PC-9 (cell line): Measurements from ENCODE around the gene BANP. TPM values are rescaled to one million over a fixed set of nuclear protein-coding genes. Genes with fewer than 3 reads are reported as not detected.
"Not testable (repeated sequence)": the region's sequence is repeated elsewhere in the genome, so short reads cannot be mapped to it uniquely, and the experiment has no call there.

Experiments used
- BruUV-seq: library from RNA; stranded (reverse); fragments of 400-500 nt; replicated peaks from 2 replicates; lab custom pipeline; 2021; lab: Mats Ljungman, UMichigan
- CTCF ChIA-PET: fragments of 300-600 bp; sonication (Branson Sonifier 250); formaldehyde crosslinking; loops from one replicate; lab custom pipeline; 2022; ENCODE audit warnings: antibody characterized with exemption; lab: Charles Lee
- POLR2A ChIA-PET: fragments of 300-600 bp; sonication (Branson Sonifier 250); formaldehyde crosslinking; loops from one replicate; lab custom pipeline; 2022; ENCODE audit warnings: antibody characterized with exemption; ENCODE audit not compliant: unreplicated experiment; lab: Charles Lee
- DNase-seq, 2 experiments: peaks; one replicate each; pipeline versions ENCODE4 v3.0.0 to v3.0.0-alpha.2; 2015 to 2022; ENCODE audit warnings: mixed read lengths in 1 of 2
- H2AFZ ChIP-seq: fragments of 200-600 bp; sonication (generic); 2 replicates; pipeline ENCODE4 v1.8.1; 2017; ENCODE audit warnings: antibody characterized with exemption
- H3F3A ChIP-seq: fragments of 200-600 bp; sonication (generic); 2 replicates; pipeline ENCODE4 v1.8.1; 2017; ENCODE audit warnings: antibody characterized with exemption, mild to moderate bottlenecking, low read depth; ENCODE audit not compliant: insufficient read depth
- H3K27ac ChIP-seq: fragments of 200-600 bp; sonication (generic); 2 replicates; pipeline ENCODE4 v1.6.1; 2016; ENCODE audit warnings: mixed run types
- H3K27me3 ChIP-seq: fragments of 200-600 bp; sonication (generic); 2 replicates; pipeline ENCODE4 v1.6.1; 2016; ENCODE audit warnings: low read depth, mixed run types; ENCODE audit not compliant: insufficient read depth
- H3K36me3 ChIP-seq: fragments of 200-600 bp; sonication (generic); 2 replicates; pipeline ENCODE4 v1.6.1; 2016; ENCODE audit warnings: low read depth, mixed run types
- H3K4me1 ChIP-seq: fragments of 200-600 bp; sonication (generic); replicated peaks from 2 replicates; pipeline ENCODE4 v1.6.1; 2016; ENCODE audit warnings: mixed run types; ENCODE audit not compliant: insufficient read depth
- H3K4me2 ChIP-seq: fragments of 200-600 bp; sonication (generic); 2 replicates; pipeline ENCODE4 v1.6.1; 2017; ENCODE audit warnings: mixed run types
- H3K4me3 ChIP-seq: fragments of 200-600 bp; sonication (generic); 2 replicates; pipeline ENCODE4 v1.6.1; 2016; ENCODE audit warnings: mixed run types
- H3K79me2 ChIP-seq: fragments of 200-600 bp; sonication (generic); 2 replicates; pipeline ENCODE4 v1.6.1; 2017; ENCODE audit warnings: low read depth, mixed run types
- H3K9me2 ChIP-seq: fragments of 200-600 bp; sonication (generic); 2 replicates; pipeline ENCODE4 v1.8.1; 2017; ENCODE audit warnings: mild to moderate bottlenecking; ENCODE audit not compliant: insufficient read depth
- H3K9me3 ChIP-seq: fragments of 200-600 bp; sonication (generic); 2 replicates; pipeline ENCODE4 v1.8.1; 2016; ENCODE audit warnings: low read depth; ENCODE audit not compliant: insufficient read depth
- H4K20me1 ChIP-seq: fragments of 200-600 bp; sonication (generic); 2 replicates; pipeline ENCODE4 v1.8.1; 2017; ENCODE audit not compliant: insufficient read depth
- intact Hi-C: fragments of 100-400 bp; cut with micrococcal nuclease; formaldehyde crosslinking; loops from one replicate; pipeline ENCODE4 v1.10.0; 2022; ENCODE audit not compliant: unreplicated experiment
- total RNA-seq: library from RNA; stranded (reverse); gene quantifications from 2 replicates; pipeline ENCODE4 v1.2.3, GENCODE V29; 2021

Gene BANP
- total RNA-seq, 1 experiment from 2014 or later: 73.2 TPM

GRCh38 chr16:88091972-88092302 is 140.7 kb downstream of the BANP start:
- H3K9me3 ChIP-seq, H3K79me2 ChIP-seq, H2AFZ ChIP-seq, POLR2A ChIA-PET, H3K4me2 ChIP-seq, CTCF ChIA-PET, H3K27ac ChIP-seq, H3K36me3 ChIP-seq, DNase-seq, H4K20me1 ChIP-seq, H3K9me2 ChIP-seq, H3K27me3 ChIP-seq, H3K4me3 ChIP-seq, H3K4me1 ChIP-seq, H3F3A ChIP-seq, BruUV-seq, intact Hi-C loops: not testable (repeated sequence)

GRCh38 chr16:88092791-88093555 is 141.7 kb downstream of the BANP start:
- H3K4me1 ChIP-seq, H3K27ac ChIP-seq, H3K79me2 ChIP-seq, CTCF ChIA-PET, H2AFZ ChIP-seq, intact Hi-C loops, H3K27me3 ChIP-seq, H4K20me1 ChIP-seq, H3K4me2 ChIP-seq, H3K9me2 ChIP-seq, BruUV-seq, H3K36me3 ChIP-seq, H3K9me3 ChIP-seq, DNase-seq, H3K4me3 ChIP-seq, POLR2A ChIA-PET, H3F3A ChIP-seq: not testable (repeated sequence)

GRCh38 chr16:88093556-88094252 is 142.5 kb downstream of the BANP start:
- H3F3A ChIP-seq, BruUV-seq, H3K27me3 ChIP-seq, DNase-seq, H3K9me2 ChIP-seq, H3K79me2 ChIP-seq, CTCF ChIA-PET, H3K4me1 ChIP-seq, POLR2A ChIA-PET, H4K20me1 ChIP-seq, H3K36me3 ChIP-seq, H3K9me3 ChIP-seq, H2AFZ ChIP-seq, H3K27ac ChIP-seq, H3K4me2 ChIP-seq, intact Hi-C loops, H3K4me3 ChIP-seq: not testable (repeated sequence)

- H3F3A ChIP-seq, H2AFZ ChIP-seq, H3K4me1 ChIP-seq, H4K20me1 ChIP-seq, H3K9me3 ChIP-seq, POLR2A ChIA-PET, H3K4me3 ChIP-seq, DNase-seq, CTCF ChIA-PET, H3K27me3 ChIP-seq, BruUV-seq, intact Hi-C loops, H3K79me2 ChIP-seq, H3K36me3 ChIP-seq, H3K9me2 ChIP-seq, H3K27ac ChIP-seq, H3K4me2 ChIP-seq: not testable (repeated sequence)
Observed at GRCh38 chr16:88094253-88094575, 143.0 kb downstream of the BANP start.

- intact Hi-C loops, H3K9me2 ChIP-seq, H2AFZ ChIP-seq, DNase-seq, POLR2A ChIA-PET, H3K27me3 ChIP-seq, H3K9me3 ChIP-seq, BruUV-seq, H3K4me3 ChIP-seq, H3K36me3 ChIP-seq, H4K20me1 ChIP-seq, H3K4me1 ChIP-seq, CTCF ChIA-PET, H3K79me2 ChIP-seq, H3K4me2 ChIP-seq, H3F3A ChIP-seq, H3K27ac ChIP-seq: not testable (repeated sequence)
Observed at GRCh38 chr16:88094900-88095299, 143.7 kb downstream of the BANP start.

GRCh38 chr16:88096659-88097058 is 145.4 kb downstream of the BANP start:
- BruUV-seq, DNase-seq, H3K4me2 ChIP-seq, H3K27me3 ChIP-seq, CTCF ChIA-PET, H3K9me2 ChIP-seq, H4K20me1 ChIP-seq, H3F3A ChIP-seq, POLR2A ChIA-PET, H2AFZ ChIP-seq, H3K36me3 ChIP-seq, intact Hi-C loops, H3K79me2 ChIP-seq, H3K4me3 ChIP-seq, H3K9me3 ChIP-seq, H3K27ac ChIP-seq, H3K4me1 ChIP-seq: not testable (repeated sequence)
